ENCODE data around the gene KLHDC10.

Gene KLHDC10

GRCh38 chr7:130131191-130131834, 61.0 kb downstream of the KLHDC10 start:
- no peak overlapping the region for H2AFZ ChIP-seq (ENCODE audit: low read depth, low read length)
- H3K4me2 ChIP-seq (ENCODE audit: insufficient read depth, low read length): no peak overlapping the region
- no peaks in the 10 kb centered on the region for H3K79me2 ChIP-seq (ENCODE audit: insufficient read depth, low read length)
- DNase-seq (no peak), ATAC-seq (ENCODE audit: insufficient read depth, low read depth) (no peak)
- H3K4me1 ChIP-seq (ENCODE audit: insufficient read depth, low read length): no peaks in the 10 kb centered on the region
- TF ChIP-seq EZH2 (IDR thresholded peaks at IDR 0.05; ENCODE audit: borderline replicate concordance, low read depth, low read length, severe bottlenecking) (no peak), CTCF (IDR thresholded peaks at IDR 0.05; ENCODE audit: borderline replicate concordance, extremely low read depth, low read length, poor library complexity, severe bottlenecking) (no peak)
- no peaks in the 10 kb centered on the region for H4K20me1 ChIP-seq (ENCODE audit: insufficient read depth, low read length)
- H3K9ac ChIP-seq (ENCODE audit: low read depth, low read length): no peak overlapping the region
- no peak overlapping the region for H3K27ac ChIP-seq (ENCODE audit: low read length)
- peaks cover 72% of the 10 kb centered on the region for H3K36me3 ChIP-seq (ENCODE audit: insufficient read depth, low read length)
- H3K4me3 ChIP-seq (ENCODE audit: low read depth in 1 of 2, low read length in 2 of 2): no peak overlapping the region
- no peaks in the 10 kb centered on the region for H3K27me3 ChIP-seq (ENCODE audit: insufficient read depth, low read length, poor library complexity)
- H3K9me3 ChIP-seq (ENCODE audit: insufficient read depth, low read length, severe bottlenecking): no peaks in the 10 kb centered on the region

- peaks cover 73% of the 10 kb centered on the region for H3K36me3 ChIP-seq (ENCODE audit: insufficient read depth, low read length)
- H3K4me2 ChIP-seq (ENCODE audit: insufficient read depth, low read length): no peak overlapping the region
- H3K4me1 ChIP-seq (ENCODE audit: insufficient read depth, low read length): no peaks in the 10 kb centered on the region
- H3K4me3 ChIP-seq (ENCODE audit: low read depth in 1 of 2, low read length in 2 of 2): no peak overlapping the region
- H3K79me2 ChIP-seq (ENCODE audit: insufficient read depth, low read length): no peaks in the 10 kb centered on the region
- DNase-seq: no peak
- no peak overlapping the region for H3K27ac ChIP-seq (ENCODE audit: low read length)
- TF ChIP-seq CTCF (IDR thresholded peaks at IDR 0.05; ENCODE audit: borderline replicate concordance, extremely low read depth, low read length, poor library complexity, severe bottlenecking) (no peak), EZH2 (IDR thresholded peaks at IDR 0.05; ENCODE audit: borderline replicate concordance, low read depth, low read length, severe bottlenecking) (no peak)
- no peak overlapping the region for H2AFZ ChIP-seq (ENCODE audit: low read depth, low read length)
- H3K27me3 ChIP-seq (ENCODE audit: insufficient read depth, low read length, poor library complexity): no peaks in the 10 kb centered on the region
- H4K20me1 ChIP-seq (ENCODE audit: insufficient read depth, low read length): no peaks in the 10 kb centered on the region
- H3K9ac ChIP-seq (ENCODE audit: low read depth, low read length): no peak overlapping the region
- ATAC-seq (ENCODE audit: insufficient read depth, low read depth): no peak
- no peaks in the 10 kb centered on the region for H3K9me3 ChIP-seq (ENCODE audit: insufficient read depth, low read length, severe bottlenecking)
Measured at GRCh38 chr7:130131964-130132875, 61.9 kb downstream of the KLHDC10 start.

- Histone ChIP-seq H3K9me3 (ENCODE audit: insufficient read depth, low read length, severe bottlenecking) (no peaks in the 10 kb centered on the region), H3K4me2 (ENCODE audit: insufficient read depth, low read length) (no peak overlapping the region), H3K27me3 (ENCODE audit: insufficient read depth, low read length, poor library complexity) (no peaks in the 10 kb centered on the region), H2AFZ (ENCODE audit: low read depth, low read length) (no peak overlapping the region), H3K4me1 (ENCODE audit: insufficient read depth, low read length) (no peaks in the 10 kb centered on the region), H3K9ac (ENCODE audit: low read depth, low read length) (no peak overlapping the region), H4K20me1 (ENCODE audit: insufficient read depth, low read length) (no peaks in the 10 kb centered on the region), H3K79me2 (ENCODE audit: insufficient read depth, low read length) (no peaks in the 10 kb centered on the region), H3K36me3 (ENCODE audit: insufficient read depth, low read length) (peaks cover 68% of the 10 kb centered on the region), H3K4me3 (ENCODE audit: low read depth in 1 of 2, low read length in 2 of 2) (no peak overlapping the region), H3K27ac (ENCODE audit: low read length) (no peak overlapping the region)
- ATAC-seq (ENCODE audit: insufficient read depth, low read depth): no peak
- DNase-seq: no peak
- TF ChIP-seq EZH2 (IDR thresholded peaks at IDR 0.05; ENCODE audit: borderline replicate concordance, low read depth, low read length, severe bottlenecking) (no peak), CTCF (IDR thresholded peaks at IDR 0.05; ENCODE audit: borderline replicate concordance, extremely low read depth, low read length, poor library complexity, severe bottlenecking) (no peak)
Measured at GRCh38 chr7:130133029-130133782, 62.9 kb downstream of the KLHDC10 start.
